HG03095 (cell line): ENCODE data around the gene IKBKG.
"Not testable (repeated sequence)": the region's sequence is repeated elsewhere in the genome, so short reads cannot be mapped to it uniquely, and the experiment has no call there.

ENCODE experiments used
- ATAC-seq: cut with Tn5 transposase; IDR thresholded peaks from one replicate; pipeline ENCODE4 v1.9.1; 2021; ENCODE audit warnings: moderate library complexity; ENCODE audit not compliant: unreplicated experiment

Gene IKBKG

GRCh38 chrX:154602226-154602625 is 54.8 kb downstream of the IKBKG start:
- no peak for ATAC-seq

GRCh38 chrX:154602766-154603437 is 55.5 kb downstream of the IKBKG start:
- ATAC-seq, result no peak

GRCh38 chrX:154603438-154604430 is 56.3 kb downstream of the IKBKG start:
- no peak for ATAC-seq

- no peak for ATAC-seq
Observed at GRCh38 chrX:154605566-154605965, 58.1 kb downstream of the IKBKG start.

- ATAC-seq, result no peak
Observed at GRCh38 chrX:154607370-154607769, 60.0 kb downstream of the IKBKG start.

- not testable (repeated sequence) for ATAC-seq
Observed at GRCh38 chrX:154607976-154608375, 60.6 kb downstream of the IKBKG start.

GRCh38 chrX:154608823-154609222 is 61.4 kb downstream of the IKBKG start:
- ATAC-seq, result not testable (repeated sequence)

- not testable (repeated sequence) for ATAC-seq
Observed at GRCh38 chrX:154611146-154611545, 63.7 kb downstream of the IKBKG start.

- not testable (repeated sequence) for ATAC-seq
Observed at GRCh38 chrX:154613586-154613985, 66.2 kb downstream of the IKBKG start.
